ENCODE data around the gene PTPN7. TPM values are rescaled to one million over a fixed set of nuclear protein-coding genes. Genes with fewer than 3 reads are reported as not detected.
A peak's percentile ranks its signal among the peaks of the same experiment; 100 is the strongest.

Gene PTPN7
- total RNA-seq, 4 donors from 2014 or later = 0.42 to 2.7 (median 0.60) TPM; not detected in 1

DNA sequence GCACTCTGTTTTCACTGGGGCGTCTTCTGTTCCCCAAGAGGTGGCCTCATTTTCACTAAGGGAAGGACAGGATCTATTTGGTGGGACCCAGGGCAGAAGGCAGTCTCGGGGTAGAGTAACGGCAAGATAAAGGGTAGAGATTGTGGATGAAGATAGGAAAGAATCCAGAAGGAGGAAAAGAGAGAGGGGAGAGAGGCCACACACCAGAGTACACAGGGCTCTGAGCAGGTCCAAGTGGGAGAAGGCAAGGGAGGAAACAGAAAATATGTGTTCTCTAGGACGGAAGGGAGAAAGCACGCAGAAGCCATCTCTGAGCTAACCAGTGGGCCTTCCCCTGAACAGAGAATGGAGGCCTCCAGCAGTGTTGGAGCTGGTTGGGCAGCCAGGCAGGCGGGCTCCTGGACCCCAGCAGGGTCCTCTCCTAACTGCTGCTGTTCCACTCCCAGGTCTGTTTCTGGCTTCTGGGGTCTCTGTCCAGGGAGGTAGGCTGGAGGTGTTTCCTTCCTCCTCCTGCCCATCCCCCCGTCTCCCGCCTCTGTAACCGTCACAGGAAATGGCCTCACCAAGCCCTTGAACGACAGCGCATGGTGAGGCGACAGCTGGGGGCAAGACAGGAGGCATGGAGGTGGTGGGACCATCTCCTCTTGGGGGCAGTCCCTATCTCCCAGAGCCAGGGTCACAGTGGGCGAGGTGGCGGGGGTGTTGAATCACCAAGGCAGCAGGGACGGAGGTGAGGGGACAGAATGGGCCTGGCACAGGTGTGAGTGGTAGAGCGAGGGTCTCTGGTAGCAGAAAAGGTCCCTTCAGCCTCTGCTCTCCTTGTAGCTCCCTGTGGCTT is 649 bp downstream of the PTPN7 start:
- no peak for DNase-seq (ENCODE audit: low spot score in 2 of 2)
- WGBS = 78% methylated on average over 12 of the region's 16 CpGs
- Histone ChIP-seq H3K9me3 (no peaks in the 10 kb centered on the region), H3K4me1 (peaks cover 8% of the 10 kb centered on the region), H3K4me3 (peak overlapping the region; percentile 29), H3K36me3 (no peaks in the 10 kb centered on the region), H3K27ac (peak overlapping the region; percentile 25), H3K27me3 (no peaks in the 10 kb centered on the region)
- TF ChIP-seq, protein P1, sequence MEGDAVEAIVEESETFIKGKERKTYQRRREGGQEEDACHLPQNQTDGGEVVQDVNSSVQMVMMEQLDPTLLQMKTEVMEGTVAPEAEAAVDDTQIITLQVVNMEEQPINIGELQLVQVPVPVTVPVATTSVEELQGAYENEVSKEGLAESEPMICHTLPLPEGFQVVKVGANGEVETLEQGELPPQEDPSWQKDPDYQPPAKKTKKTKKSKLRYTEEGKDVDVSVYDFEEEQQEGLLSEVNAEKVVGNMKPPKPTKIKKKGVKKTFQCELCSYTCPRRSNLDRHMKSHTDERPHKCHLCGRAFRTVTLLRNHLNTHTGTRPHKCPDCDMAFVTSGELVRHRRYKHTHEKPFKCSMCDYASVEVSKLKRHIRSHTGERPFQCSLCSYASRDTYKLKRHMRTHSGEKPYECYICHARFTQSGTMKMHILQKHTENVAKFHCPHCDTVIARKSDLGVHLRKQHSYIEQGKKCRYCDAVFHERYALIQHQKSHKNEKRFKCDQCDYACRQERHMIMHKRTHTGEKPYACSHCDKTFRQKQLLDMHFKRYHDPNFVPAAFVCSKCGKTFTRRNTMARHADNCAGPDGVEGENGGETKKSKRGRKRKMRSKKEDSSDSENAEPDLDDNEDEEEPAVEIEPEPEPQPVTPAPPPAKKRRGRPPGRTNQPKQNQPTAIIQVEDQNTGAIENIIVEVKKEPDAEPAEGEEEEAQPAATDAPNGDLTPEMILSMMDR (IDR thresholded peaks at IDR 0.05) = no peak
- TF ChIP-seq EP300 (IDR thresholded peaks at IDR 0.05) (no peak), POLR2AphosphoS5 (IDR thresholded peaks at IDR 0.05) (no peak), POLR2A (IDR thresholded peaks at IDR 0.05) (no peak)

DNA sequence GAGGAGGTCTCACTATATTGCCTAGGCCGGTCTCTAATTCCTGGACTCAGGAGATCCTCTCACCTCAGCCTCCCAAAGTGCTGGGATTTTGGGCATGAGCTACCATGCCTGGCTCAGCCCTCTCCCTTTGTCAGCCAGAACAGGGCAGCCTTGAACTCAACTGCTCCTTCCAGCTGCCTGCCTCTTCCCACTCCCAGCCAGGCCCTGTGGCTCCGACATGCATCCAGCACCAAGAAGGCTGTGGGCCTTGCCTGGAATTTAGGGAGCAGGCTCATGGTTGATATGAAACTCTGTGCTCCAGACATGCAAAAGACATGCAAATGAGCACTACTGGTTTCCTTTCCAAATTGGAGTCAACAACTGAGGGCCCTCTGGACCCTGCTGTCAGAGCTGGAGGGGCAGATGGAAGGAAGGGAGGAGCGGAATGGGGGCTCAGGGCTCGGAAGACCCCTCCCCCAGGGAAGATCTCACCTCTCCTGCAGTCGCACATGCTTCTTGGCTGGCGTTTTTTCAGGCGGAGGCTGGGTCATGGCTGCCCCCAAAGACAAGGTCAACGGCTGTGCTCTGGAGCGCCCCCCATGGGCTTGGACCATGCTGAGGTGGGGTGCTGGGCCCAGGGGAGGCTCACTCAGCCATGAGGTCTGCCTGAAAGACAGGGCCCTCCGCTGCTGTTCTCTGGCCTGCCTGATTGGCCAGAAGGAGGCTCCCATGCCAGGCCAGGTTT is 1.4 kb downstream of the PTPN7 start:
- Histone ChIP-seq H3K27ac (no peak overlapping the region), H3K4me1 (peaks cover 14% of the 10 kb centered on the region), H3K9me3 (no peaks in the 10 kb centered on the region), H3K27me3 (no peaks in the 10 kb centered on the region), H3K36me3 (no peaks in the 10 kb centered on the region), H3K4me3 (peak overlapping the region; percentile 29)
- TF ChIP-seq POLR2A (IDR thresholded peaks at IDR 0.05) (no peak), POLR2AphosphoS5 (IDR thresholded peaks at IDR 0.05) (no peak), EP300 (IDR thresholded peaks at IDR 0.05) (no peak)
- TF ChIP-seq, protein P1 (IDR thresholded peaks at IDR 0.05) = no peak
- 91% methylated on average over 9 of the region's 10 CpGs for WGBS
- DNase-seq (ENCODE audit: low spot score in 2 of 2) = no peak

DNA sequence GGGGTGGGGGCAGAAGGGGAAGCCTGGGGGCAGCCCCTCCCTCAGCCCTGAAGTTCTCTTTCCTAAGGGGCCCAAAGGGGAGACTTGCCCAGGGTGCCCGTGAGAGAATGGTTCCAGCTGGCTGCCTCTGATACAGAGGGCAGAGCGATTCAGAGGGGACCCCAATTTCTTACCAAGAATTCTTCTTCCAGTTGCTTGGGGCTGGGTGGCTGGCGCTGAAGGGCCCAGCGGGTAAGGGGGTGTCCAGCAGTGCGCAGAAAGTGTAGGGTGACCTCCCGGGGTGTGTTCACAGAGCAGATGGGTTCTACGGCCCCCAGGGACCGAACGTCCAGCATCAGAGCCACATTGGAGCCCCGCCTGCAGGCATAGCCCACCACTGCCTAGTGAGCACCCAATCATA is 2.5 kb downstream of the PTPN7 start:
- Histone ChIP-seq H3K4me1 (peaks cover 14% of the 10 kb centered on the region), H3K27me3 (no peaks in the 10 kb centered on the region), H3K9me3 (no peaks in the 10 kb centered on the region), H3K27ac (no peak overlapping the region), H3K36me3 (no peaks in the 10 kb centered on the region), H3K4me3 (no peak overlapping the region)
- WGBS = 89% methylated on average over 8 of the region's 10 CpGs
- no peak for DNase-seq (ENCODE audit: low spot score in 2 of 2)
- no peak for TF ChIP-seq POLR2A (IDR thresholded peaks at IDR 0.05)
- TF ChIP-seq POLR2AphosphoS5 (IDR thresholded peaks at IDR 0.05) = no peak
- TF ChIP-seq, protein P1 (IDR thresholded peaks at IDR 0.05) = no peak
- TF ChIP-seq EP300 (IDR thresholded peaks at IDR 0.05) = no peak

DNA sequence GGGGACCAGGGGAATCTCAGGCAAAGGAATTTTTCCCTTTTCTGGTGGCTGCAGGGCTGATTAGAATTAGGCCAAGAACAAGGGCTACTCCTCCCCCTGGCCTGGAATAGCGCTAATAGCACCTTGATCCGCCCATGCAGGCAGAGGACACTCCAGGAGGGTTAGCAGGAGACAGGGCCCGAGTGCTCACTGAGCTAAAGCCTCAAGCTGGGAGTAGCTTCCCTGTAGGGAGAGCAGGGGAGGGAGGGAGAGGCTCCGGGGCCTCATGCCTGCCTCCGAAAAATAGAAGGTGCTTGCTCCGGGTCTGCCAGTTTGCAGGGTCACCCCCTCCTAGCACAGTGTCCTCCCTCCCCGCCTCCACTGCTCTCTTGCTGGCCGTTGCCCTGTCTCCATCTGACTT is 3.8 kb downstream of the PTPN7 start:
- no peaks in the 10 kb centered on the region for H3K27me3 ChIP-seq
- no peak overlapping the region for H3K27ac ChIP-seq
- no peak for DNase-seq (ENCODE audit: low spot score in 2 of 2)
- 87% methylated on average over 8 of the region's 8 CpGs for WGBS
- H3K9me3 ChIP-seq = no peaks in the 10 kb centered on the region
- TF ChIP-seq EP300 (IDR thresholded peaks at IDR 0.05) (no peak), POLR2AphosphoS5 (IDR thresholded peaks at IDR 0.05) (no peak)
- H3K36me3 ChIP-seq = no peaks in the 10 kb centered on the region
- no peak overlapping the region for H3K4me3 ChIP-seq
- peaks cover 14% of the 10 kb centered on the region for H3K4me1 ChIP-seq

DNA sequence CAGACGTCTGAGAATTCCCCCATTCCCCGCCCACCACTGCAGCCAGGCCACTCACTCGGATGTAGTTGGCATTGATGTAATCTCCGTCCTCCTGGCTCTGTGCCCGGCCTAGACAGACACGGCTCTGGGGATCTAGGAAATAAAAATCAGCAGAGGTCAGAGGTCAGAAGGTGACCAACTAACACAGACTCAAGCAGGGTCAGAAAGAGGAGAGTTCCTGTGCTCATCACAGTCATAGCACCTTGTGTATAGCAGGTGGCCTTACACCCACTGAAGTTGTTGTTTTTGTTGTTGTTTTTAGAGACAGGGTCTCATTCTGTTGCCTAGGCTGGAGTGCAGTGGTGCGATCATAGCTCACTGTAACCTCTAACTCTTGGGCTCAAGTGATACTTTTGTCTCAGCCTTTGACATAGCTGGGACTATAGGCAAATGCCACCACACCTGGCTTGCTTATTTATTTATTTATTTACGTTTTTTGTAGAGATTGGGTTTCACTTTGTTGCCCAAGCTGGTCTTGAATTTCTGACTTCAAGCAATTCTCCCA is 4.9 kb downstream of the PTPN7 start:
- Histone ChIP-seq H3K36me3 (no peaks in the 10 kb centered on the region), H3K9me3 (no peaks in the 10 kb centered on the region), H3K27me3 (no peaks in the 10 kb centered on the region), H3K27ac (no peak overlapping the region), H3K4me1 (peaks cover 14% of the 10 kb centered on the region), H3K4me3 (no peak overlapping the region)
- TF ChIP-seq POLR2AphosphoS5 (IDR thresholded peaks at IDR 0.05) (no peak), POLR2A (IDR thresholded peaks at IDR 0.05) (no peak), EP300 (IDR thresholded peaks at IDR 0.05) (no peak)
- no peak for DNase-seq (ENCODE audit: low spot score in 2 of 2)
- 41% methylated on average over 8 of the region's 8 CpGs for WGBS
